ENCODE results near the gene SH3YL1.

Gene SH3YL1

GRCh38 chr2:263774-264492 is at the start of gene SH3YL1:
Gene SH3YL1 (minus strand): TSS chr2:264032. CDS start chr2:263984, 48 bp downstream.
- DNase-seq (ENCODE audit: low read depth), result no peak

GRCh38 chr2:310994-311393 is 47.2 kb upstream of the SH3YL1 start:
- no peak for DNase-seq (ENCODE audit: low read depth)

- DNase-seq (ENCODE audit: low read depth), result no peak
Observed at GRCh38 chr2:309954-310510, 46.2 kb upstream of the SH3YL1 start.

GRCh38 chr2:309148-309953 is 45.5 kb upstream of the SH3YL1 start:
- no peak for DNase-seq (ENCODE audit: low read depth)

GRCh38 chr2:305366-305765 is 41.5 kb upstream of the SH3YL1 start:
- DNase-seq (ENCODE audit: low read depth), result no peak

- DNase-seq (ENCODE audit: low read depth), result no peak
Observed at GRCh38 chr2:296354-296753, 32.5 kb upstream of the SH3YL1 start.

GRCh38 chr2:295090-295489 is 31.3 kb upstream of the SH3YL1 start:
- DNase-seq (ENCODE audit: low read depth), result no peak

- DNase-seq (ENCODE audit: low read depth), result peak; percentile 66
Observed at GRCh38 chr2:290090-290722, 26.4 kb upstream of the SH3YL1 start.

- DNase-seq (ENCODE audit: low read depth), result peak; percentile 17
Observed at GRCh38 chr2:289362-290089, 25.7 kb upstream of the SH3YL1 start.

GRCh38 chr2:288758-289361 is 25.0 kb upstream of the SH3YL1 start:
- DNase-seq (ENCODE audit: low read depth), result no peak

GRCh38 chr2:287911-288757 is 24.3 kb upstream of the SH3YL1 start, which contains the start of gene ALKAL2:
Gene ALKAL2 (minus strand): TSS chr2:288091. CDS start chr2:287835, 256 bp downstream.
- no peak for DNase-seq (ENCODE audit: low read depth)

- DNase-seq (ENCODE audit: low read depth), result no peak
Observed at GRCh38 chr2:287471-287885, 23.6 kb upstream of the SH3YL1 start.

- DNase-seq (ENCODE audit: low read depth), result no peak
Observed at GRCh38 chr2:286774-287392, 23.1 kb upstream of the SH3YL1 start.

GRCh38 chr2:286035-286434 is 22.2 kb upstream of the SH3YL1 start:
- DNase-seq (ENCODE audit: low read depth), result no peak

GRCh38 chr2:285531-285930 is 21.7 kb upstream of the SH3YL1 start:
- peak; percentile 42 for DNase-seq (ENCODE audit: low read depth)

GRCh38 chr2:284896-285492 is 21.2 kb upstream of the SH3YL1 start:
- DNase-seq (ENCODE audit: low read depth), result no peak

- DNase-seq (ENCODE audit: low read depth), result peak; percentile 18
Observed at GRCh38 chr2:283996-284794, 20.4 kb upstream of the SH3YL1 start.

GRCh38 chr2:282371-283263 is 18.8 kb upstream of the SH3YL1 start:
- DNase-seq (ENCODE audit: low read depth), result no peak
